Suprapubic skin (tissue), 4 donors: Measurements from ENCODE around the gene STAG1.

Source experiments
- CTCF ChIP-seq, 2 donors: fragments of 200-600 bp in 1 of 2; fragments of 450-650 bp in 1 of 2; sonication (generic) in 1 of 2; IDR thresholded peaks; one replicate each; pipeline ENCODE4 v1.5.1; 2016 to 2019; ENCODE audit warnings: antibody characterized with exemption in 2 of 2, mild to moderate bottlenecking in 1 of 2, moderate library complexity in 1 of 2
- EP300 ChIP-seq: sonication (generic); formaldehyde crosslinking; IDR thresholded peaks from one replicate; pipeline ENCODE4 v1.6.1; 2017; ENCODE audit warnings: antibody characterized with exemption
- POLR2AphosphoS5 ChIP-seq, 3 donors: sonication (generic); formaldehyde crosslinking; IDR thresholded peaks; one replicate each; pipeline ENCODE4 v1.6.1; 2017; ENCODE audit warnings: antibody characterized with exemption in 3 of 3

- TF ChIP-seq POLR2AphosphoS5 (IDR thresholded peaks at IDR 0.05) (no peak), CTCF (IDR thresholded peaks at IDR 0.05) (no peak), EP300 (no peak)
Observed at GRCh38 chr3:136332302-136332701, 419.9 kb downstream of the STAG1 start.
